ENCODE data around the gene OR8U1.
"Not testable (repeated sequence)": the region's sequence is repeated elsewhere in the genome, so short reads cannot be mapped to it uniquely, and the experiment has no call there.

Gene OR8U1

DNA sequence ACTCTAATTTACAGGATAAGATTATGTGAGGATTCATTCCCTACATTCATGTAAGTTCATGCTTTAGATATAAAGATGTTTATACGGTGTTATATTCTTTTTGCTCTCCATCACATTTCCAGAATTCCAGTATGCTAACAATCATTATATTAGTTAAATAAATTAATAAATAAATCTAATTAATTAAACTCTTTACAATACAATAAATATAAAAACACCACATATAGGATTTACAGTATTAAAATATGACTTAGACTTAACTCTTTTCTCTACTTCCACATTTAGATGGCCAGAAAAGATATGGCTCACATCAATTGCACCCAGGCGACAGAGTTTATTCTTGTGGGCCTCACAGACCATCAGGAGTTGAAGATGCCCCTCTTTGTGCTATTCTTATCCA lies at the start of gene OR8U1:
TSS of gene OR8U1 (plus strand) at position 301 of the 400 bp plus-strand sequence. CDS start at position 301, 0 bp downstream.
- no peak for DNase-seq

DNA sequence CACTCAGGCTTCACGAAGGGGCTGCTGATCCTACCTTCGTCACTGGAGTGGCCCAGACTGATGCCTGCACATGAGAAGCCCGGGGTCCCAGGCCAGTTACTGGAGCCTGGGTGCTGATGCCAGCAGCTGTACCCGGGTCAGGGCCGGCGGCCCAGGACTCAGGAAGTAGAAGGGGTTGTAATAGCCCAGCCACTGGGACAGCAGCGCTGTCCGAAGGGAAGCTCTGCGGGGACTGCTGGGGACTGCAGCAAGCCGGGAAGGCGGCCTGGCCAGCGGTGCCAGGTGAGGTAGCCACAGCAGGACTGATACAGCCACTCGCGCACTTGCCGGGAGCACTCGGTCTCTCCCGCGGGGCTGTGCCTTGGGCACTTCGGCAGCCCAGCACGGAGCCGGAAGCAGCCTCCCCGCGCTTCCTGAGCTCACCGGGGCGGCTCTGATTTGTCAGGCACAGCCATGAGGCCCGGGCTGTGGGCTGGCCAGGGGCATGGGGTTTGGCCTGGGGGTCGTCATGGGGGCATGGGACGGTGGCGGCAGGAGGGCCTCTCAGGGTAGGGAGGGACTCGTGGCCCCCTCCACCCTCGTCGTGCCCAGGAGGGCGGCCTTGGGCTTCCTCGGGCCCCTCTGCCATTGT lies 43.4 kb upstream of the OR8U1 start:
- DNase-seq: no peak

DNA sequence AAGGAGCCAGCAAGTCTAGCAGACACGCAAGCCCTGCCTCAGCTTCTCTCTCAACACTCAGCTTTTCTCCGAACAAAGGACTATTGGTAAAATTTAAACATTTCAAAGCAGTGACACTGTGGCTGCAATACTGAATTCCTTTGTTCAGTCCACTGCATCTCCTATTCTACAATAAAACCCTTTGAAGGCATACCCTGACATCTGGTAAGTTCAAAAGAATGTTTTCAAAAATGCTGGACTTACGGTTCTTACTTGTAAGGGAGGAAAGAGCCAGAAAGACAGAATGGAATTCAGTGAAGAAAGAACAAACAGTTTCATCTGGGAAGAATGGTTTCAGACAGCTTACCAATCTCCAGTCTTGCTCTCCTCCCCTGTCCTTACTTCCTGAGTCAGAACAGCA lies 42.3 kb upstream of the OR8U1 start:
- no peak for DNase-seq

DNA sequence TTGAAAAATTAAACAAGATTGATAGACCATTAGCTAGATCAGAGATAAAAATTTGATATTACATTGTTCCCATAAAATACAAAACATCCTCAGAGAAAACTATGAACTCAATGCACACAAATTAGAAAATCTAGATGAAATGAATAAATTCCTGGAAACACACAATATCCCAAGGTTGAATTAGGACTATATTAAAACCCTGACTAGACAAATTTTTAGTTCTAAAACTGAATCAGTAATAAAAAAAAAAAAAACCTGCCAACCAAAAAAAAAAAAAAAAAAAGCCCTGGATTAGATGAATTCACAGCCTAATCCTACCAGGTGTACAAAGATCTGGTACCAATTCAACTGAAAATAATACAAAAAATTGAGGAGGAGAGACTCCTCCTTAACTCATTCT lies 35.1 kb upstream of the OR8U1 start:
- no peak for DNase-seq

DNA sequence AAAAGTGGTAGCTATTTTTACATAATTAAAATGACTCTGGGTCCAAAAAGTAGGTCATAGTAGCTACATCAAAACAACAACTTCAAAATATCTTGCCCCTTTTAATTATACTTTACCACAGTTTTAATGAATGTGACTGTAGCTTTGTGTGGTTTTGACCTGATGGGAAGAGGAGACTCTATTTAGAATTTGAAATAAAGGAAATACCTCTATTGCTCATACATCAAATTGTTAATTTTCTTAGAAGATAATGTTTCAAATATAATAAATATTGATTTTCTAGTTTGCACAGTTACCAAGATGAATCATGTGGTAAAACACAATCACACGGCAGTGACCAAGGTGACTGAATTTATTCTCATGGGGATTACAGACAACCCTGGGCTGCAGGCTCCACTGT lies 29.7 kb upstream of the OR8U1 start, which contains the start of gene OR8K1:
TSS of gene OR8K1 (plus strand) at position 301 of the 400 bp plus-strand sequence. CDS start at position 301, 0 bp downstream.
- no peak for DNase-seq

DNA sequence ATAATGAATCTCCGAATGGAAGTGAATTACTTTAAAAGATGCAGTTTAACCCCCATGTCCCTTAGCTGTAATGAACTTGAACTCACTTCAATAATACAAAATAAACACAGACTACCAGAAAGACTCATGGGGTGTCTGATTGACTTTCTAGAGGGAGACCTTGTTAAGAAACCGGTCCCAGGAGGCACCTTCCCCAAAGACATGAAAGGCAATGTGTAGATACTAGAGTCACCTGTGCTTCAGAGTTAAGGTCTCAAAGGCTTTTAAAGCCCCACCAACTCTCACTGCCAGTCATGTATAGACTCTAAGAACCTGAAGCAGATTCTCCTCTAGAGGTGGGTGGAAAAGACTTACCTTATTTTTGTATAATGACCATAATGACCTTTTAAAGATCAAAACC lies 21.4 kb upstream of the OR8U1 start, which contains the start of gene OR8J1:
TSS of gene OR8J1 (plus strand) at position 301 of the 400 bp plus-strand sequence. CDS start 5,956 bp downstream, outside the sequence.
- no peak for DNase-seq

DNA sequence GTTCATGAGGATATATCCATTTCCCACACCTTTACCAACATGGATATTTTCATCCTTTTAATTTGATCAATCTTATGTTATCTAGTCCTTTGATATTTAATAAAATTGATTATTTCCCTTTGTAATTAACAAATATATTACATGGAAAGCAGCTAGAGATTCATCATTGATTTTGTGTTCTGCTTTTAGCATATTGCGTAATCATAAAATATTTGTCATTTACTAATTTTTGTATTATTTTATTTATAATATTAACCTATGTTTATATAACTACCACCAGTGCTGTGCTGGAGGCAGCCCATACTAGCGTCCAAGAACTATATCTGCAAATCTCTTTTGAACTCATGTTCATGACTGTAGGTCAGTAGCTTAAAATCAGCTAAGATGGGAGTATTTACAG lies 4.7 kb downstream of the OR8U1 start:
- no peak for DNase-seq

DNA sequence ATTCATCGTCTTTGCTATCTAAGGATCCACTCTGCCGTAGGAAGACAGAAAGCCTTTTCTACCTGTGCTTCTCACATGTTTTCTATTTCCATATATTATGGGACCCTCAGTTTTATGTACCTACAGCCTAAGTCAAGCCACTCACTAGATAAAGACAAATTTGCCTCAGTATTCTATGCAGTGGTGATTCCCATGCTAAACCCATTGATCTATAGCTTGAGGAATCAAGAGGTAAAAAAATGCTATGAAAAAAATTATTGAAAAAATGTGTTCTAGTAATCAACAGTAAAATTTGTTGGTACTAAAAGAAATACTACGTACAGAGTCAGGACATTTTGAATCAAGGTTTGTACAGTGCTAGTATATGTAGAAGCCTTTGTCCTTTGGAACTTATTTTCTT lies 19.0 kb downstream of the OR8U1 start:
- no peak for DNase-seq

DNA sequence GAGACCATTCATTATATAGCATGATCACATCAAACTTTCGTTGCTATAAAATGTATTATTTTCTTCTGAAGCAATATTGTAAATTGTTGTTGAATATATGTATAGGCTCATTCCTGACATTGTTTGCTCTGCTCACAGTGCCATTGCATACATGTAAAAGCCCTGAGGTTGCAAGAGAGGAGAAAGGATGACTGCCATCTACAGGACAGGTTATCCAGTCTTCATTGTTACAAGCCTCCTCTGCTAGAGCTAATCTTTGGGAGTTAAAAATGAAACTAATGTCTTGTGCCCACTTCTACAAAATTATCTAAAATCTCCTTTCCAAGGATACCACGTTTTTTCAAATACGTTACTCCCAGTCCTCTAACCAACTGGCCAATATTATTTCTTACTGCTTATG lies 20.6 kb downstream of the OR8U1 start:
- DNase-seq: no peak

DNA sequence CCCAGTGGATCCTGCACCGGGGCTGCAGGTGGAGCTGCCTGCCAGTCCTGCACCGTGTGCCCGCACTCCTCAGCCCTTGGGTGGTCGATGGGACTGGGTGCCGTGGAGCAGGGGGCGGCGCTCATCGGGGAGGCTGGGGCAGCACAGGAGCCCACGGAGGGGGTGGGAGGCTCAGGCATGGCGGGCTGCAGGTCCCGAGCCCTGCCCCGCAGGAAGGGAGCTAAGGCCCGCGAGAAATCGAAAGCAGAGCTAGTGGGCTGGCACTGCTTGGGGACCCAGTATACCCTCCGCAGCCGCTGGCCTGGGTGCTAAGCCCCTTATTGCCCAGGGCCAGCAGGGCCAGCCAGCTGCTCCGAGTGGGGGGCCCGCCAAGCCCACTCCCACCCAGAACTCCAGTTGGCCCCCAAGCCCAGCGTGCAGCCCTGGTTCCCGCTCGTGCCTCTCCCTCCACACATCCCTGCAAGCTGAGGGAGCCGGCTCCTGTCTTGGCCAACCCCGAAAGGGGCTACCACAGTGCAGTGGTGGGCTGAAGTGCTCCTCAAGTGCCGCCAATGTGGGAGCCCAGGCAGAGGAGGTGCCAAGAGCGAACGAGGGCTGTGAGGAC lies 26.5 kb downstream of the OR8U1 start:
- DNase-seq: not testable (repeated sequence)

DNA sequence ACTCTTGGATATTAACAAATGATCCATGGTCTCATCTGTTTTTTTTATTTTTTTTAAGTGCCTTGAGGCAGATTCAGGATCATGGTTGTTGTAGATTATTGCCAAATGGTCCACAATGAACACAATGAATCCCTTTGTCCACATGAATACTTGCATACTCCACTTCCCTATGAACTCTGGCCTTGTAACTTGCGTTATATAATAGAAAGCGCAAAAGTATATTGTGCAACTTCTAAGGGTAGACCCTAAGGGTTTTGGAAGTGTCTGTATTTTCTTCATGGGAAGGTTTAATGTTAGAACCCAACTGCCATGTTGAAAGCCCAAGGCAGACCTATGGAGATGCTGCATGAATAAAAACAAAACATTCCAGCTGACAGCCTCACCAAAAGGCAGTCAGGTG lies 29.0 kb downstream of the OR8U1 start:
- DNase-seq: no peak

DNA sequence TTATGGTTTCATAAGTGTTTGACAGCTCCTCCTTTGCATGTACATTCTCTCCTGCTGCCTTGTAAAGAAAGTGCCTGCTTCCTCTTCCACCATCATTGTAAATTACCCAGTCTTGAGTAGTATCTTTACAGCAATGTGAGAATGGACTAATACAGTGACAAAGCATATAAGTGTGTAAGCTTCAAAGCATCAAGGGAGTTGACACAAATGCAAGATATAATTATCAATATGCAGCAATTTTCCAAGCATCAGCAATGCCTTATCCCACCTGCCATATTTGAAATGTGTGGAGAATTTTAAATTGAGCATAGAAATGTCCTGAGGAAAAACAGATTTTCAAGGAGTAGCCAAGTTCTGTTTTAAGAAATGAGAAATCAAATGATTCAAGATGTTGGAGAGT lies 35.4 kb downstream of the OR8U1 start:
- no peak for DNase-seq

DNA sequence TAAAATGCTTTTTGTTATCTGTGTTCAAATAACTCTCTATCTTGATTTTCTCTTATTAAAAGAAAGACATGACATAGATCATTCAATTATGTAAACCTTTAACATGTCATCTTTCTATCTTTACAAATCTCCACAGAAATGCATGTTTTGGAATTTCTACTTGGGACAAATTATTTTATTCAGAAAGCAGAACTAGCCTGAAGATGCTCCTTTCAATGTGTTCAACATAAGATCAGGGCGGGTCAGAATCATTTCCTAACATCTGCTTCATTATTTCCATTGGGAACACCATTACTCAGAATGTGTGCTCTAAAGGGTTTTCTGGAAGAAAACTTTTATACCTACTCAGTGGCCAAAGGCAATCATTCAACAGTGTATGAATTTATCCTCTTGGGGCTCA lies 37.0 kb downstream of the OR8U1 start, which contains the start of gene OR5AL1:
TSS of gene OR5AL1 (plus strand) at position 301 of the 400 bp plus-strand sequence.
- no peak for DNase-seq
